ENCODE measurements around the gene ARMC10.
"Not testable (repeated sequence)": the region's sequence is repeated elsewhere in the genome, so short reads cannot be mapped to it uniquely, and the experiment has no call there.

GRCh38 chr7:103037823-103038739, 36.9 kb upstream of the ARMC10 start:
- not testable (repeated sequence) for TF ChIP-seq POLR2A, CTCF (IDR thresholded peaks at IDR 0.05)

All from lower leg skin (tissue), 3 donors.